ENCODE results near the gene GSC2.

The GSC2 gene, protein sequence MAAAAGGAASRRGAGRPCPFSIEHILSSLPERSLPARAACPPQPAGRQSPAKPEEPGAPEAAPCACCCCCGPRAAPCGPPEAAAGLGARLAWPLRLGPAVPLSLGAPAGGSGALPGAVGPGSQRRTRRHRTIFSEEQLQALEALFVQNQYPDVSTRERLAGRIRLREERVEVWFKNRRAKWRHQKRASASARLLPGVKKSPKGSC

GRCh38 chr22:19149991-19150390 lies at the start of gene GSC2:
GSC2 (minus strand) TSS chr22:19150292; CDS start chr22:19150283, 9 bp downstream.
- no peak for DNase-seq

- DNase-seq: no peak
Observed at GRCh38 chr22:19199479-19199878, 49.4 kb upstream of the GSC2 start.

GRCh38 chr22:19197997-19198865 lies 48.1 kb upstream of the GSC2 start:
- no peak for DNase-seq

DNA sequence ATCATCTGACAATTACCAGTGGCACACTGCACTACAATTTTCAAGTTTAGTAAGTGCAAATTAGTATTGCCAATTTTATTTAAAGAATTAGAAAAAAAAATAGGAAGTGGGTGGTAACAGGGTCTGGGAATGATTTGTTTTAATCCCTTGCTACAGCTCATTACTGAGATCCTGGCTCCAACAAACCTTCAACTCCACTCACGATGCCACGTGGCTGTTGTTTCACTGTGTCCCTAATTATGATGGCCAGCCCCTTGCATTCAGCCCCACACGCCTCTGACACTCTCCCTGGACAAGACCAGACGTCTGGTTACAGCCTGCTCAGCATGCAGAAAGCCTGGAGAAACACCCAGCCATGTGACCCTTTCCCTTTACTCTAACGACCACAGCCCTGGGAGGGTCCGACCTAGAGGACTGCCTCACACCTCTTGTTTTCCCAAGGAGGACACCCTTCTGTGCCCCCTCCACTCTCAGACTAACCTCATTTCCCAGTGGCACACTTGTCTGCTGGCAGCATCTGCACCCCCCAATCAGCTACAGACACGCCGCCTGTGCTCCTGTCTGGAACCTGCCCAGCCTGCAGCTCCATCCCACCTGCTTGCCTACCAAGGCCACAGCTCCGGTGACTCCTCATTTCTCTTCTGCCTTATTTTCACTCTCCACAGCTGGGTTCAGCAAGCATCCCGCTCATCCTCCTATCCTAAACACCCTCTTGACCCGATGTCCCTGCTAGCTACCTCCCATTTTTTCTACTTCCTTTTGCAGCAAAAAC lies 46.9 kb upstream of the GSC2 start:
- no peak for DNase-seq

DNA sequence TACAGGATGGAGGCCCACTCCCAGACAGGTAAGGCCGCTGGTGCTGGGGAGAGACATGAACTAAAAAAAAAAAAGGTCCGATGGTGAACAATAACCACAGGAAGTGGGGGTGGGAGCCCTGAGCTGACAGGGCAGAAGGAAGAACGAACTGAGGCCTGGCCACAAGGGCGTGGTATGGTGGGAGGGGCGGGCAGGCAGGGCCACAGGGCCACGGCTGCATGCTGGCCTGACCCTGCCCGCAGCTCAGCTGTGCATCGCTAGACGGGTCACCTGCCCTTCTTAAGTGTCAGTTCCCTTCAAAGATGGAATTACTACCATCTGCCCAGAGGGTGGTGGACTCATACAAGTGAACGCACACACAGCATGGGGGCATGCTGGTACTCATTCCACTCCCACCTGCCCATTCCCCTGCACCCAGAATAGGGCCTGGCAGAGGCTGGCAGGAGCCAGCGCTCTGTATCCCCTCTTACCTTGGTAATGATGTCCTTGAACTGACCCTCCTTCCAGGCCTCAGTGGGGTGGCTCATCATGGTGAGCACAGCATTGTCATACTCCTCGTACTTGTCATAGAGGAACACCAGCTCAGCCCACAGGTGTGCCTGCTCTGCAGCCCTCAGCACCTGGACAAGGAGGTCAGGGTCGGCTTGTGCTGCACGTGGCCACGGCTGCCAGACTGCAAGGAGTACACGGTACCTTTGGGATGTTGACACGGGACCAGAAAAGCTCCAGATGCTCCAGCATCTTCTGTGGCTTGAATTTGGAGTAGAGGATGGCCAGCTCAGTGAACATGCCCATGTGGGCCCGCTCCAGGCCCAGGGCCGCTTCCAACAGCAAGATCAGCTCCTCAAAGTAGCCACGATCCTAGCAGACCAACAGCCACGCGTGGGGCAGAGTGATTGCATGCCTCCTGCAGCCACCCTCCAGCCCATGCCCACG lies 46.0 kb upstream of the GSC2 start:
- no peak for DNase-seq

GRCh38 chr22:19194766-19195536 lies 44.9 kb upstream of the GSC2 start:
- DNase-seq: no peak

GRCh38 chr22:19193879-19194278 lies 43.8 kb upstream of the GSC2 start:
- DNase-seq: no peak

GRCh38 chr22:19187716-19188563 lies 37.8 kb upstream of the GSC2 start:
- no peak for DNase-seq

DNA sequence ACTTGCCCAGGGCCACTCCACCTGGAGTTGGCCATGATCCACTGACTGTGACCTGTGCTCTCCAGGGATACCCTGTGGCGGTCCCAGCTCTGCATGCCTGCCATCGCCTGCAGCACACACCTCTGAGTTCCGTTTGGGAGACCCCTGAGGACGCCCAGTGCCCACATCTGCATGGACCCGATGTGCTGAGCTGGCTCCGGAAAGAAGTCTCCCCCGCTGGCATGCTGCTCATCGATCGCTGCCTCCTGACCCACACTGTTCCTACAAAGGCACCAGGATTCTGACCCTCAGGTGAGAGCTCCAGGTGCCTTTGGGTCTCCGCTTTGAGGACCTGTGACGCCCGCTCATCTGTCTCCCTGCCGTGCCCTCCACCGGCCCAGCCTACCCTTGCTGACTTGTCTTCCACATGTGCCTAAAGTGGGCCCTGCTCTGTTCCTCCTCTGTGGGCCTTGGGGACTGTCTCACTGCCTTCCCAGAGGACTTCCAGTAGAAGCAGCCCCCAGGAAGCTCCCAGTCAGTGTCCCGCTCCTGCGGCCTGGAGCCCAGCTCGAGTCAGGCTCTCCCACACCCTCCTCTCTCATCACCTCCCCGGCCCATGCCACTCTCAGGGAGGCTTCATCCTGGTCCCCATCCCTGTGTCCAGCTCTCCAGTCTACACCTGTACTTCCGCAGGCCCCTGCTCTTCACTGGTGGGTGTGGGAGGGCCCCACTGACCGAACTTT lies 34.3 kb upstream of the GSC2 start:
- no peak for DNase-seq

GRCh38 chr22:19183216-19183615 lies 33.1 kb upstream of the GSC2 start:
- no peak for DNase-seq

DNA sequence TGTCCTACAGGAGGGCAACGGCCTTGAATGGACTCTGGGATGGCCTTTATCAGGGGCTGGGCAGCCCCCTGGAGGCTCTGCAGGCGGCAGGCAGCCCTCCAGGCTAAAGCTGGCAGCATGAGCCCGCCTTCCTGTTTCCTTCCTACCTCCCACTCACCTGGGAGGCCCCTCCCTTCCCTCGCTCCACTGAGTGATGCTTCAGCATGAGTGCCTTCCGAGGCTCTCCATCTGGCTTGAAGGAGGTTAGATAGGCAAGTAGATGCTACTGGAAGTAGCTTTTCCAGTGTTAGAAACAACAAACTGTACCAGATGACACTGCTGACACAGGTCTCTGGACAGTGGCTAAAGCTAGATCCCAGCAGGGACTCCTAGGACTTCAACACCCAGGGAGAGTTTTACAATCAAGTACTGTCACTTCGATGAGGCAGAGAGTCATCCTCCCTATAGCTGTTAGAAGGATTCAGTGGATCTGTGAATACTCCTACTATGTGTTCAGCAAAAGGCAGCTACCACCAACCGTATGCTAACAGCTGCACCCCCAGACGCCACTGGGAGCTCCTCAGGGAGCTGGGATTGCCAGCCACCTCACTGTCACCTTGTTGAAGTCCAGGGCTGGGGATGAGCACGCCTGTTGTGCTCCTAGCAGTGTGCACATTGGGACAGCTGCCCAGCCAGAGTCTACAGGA lies 32.5 kb upstream of the GSC2 start:
- DNase-seq: peak; percentile 33

DNA sequence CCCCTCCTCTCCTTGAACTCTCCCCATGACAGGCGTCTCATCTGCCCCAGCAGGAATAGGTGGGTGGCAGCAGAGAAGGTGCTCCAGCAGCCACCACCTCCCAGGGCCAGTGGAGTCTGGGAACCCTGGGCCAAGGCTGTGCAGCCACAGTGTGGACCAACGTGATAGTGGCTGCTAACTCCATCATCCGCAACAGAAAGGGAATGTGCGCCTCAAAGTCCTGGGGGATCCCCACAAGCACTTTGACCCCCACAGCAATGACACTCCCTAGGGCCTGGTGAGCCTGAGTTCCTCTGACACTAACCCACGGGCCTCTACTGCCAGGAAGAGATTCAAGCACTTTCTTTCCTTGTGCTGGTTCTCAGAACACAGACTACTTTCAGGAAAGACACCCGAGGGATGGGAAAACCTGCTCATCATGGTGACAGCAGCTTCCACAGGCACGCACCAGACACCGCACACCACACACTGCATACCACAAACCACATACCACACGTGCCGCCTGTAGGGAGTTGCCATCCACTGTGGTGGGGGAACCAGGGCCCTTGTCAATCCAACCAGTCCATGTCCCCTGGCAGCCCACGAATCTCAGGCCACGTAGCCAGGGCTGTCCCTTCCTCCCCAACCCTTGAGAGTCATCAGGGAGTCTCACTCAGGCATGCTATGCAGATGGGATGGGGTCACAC lies 31.8 kb upstream of the GSC2 start:
- DNase-seq: no peak

DNA sequence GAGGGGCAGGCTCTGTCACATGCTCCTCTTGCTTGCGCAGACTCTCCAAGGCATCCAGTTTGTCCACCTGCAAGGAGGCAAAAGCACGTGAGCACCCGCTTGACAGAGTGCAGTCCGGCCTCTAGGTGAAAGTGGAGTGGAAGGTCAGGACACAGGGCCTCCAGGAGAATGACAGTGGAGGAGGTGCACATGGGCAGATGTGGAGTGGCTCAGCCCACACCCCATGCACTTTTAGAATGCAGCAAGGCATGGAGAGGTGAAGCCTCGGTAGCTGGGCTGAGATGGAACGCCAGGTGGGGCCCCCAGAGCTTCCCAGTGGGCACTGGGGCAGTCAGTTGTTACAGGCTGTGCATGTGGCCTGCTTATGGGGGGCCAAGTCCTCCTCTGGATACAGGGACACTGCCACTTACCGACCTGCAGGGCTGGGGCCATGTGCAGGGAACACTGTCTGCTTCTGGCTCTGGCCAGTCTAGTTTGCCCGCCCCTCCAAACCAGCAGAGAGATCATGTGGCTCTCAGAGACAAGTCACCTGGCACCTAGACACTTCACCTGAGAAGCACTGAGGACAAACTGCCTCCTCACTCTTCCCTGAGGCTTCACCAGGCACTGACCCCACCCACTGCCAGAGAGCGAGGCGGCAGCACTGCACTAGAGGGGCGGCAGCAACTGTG lies 30.8 kb upstream of the GSC2 start:
- no peak for DNase-seq

- no peak for DNase-seq
Observed at GRCh38 chr22:19180234-19180633, 30.1 kb upstream of the GSC2 start.

DNA sequence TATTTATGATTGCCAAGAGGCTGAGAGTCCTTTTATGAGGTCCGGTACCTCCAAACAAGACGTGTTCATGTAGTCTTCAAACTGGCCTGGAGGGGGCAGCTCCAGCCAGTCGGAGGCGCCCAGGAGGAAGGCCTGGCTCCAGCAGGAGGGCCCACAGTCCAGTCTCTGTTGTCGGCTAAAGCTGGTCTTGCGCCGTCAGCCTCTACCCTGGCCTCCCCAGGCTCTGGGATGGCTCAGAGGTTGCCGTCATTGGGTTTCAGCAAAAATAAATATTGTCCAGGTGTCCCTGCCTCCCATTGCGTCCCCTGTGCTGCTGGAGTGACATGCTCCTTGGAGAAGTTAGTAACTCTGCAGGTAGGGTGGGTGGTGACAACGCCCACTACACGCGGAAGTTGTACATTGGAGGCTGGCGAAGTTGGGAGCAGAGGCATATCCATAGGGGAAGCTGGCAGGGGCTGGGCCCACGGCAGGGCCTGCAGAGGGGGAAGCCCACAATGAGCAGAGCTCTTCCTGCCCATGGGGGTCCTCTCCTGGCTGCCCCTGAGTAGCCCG lies 29.5 kb upstream of the GSC2 start:
- DNase-seq: peak; percentile 47

- DNase-seq: peak; percentile 87
Observed at GRCh38 chr22:19178657-19179496, 28.8 kb upstream of the GSC2 start, which contains the start of gene SLC25A1. SLC25A1 (minus strand) TSS chr22:19178736; CDS start chr22:19178673, 63 bp downstream.

Data from activated naive CD4-positive, alpha-beta T cell treated with Interleukin-2 at 50 U/mL for 16 hours (primary cell).